Gastrocnemius medialis (tissue), 4 donors: ENCODE measurements around the gene SSTR4. TPM values are rescaled to one million over a fixed set of nuclear protein-coding genes. Genes with fewer than 3 reads are reported as not detected.

Source experiments
- ATAC-seq, 2 donors: fragments of 150-250 bp; one replicate each; pipeline ENCODE4 v1.9.1; 2016
- DNase-seq, 2 donors: peaks; one replicate each; pipeline ENCODE4 v3.0.0-alpha.2; 2019
- H3K27ac ChIP-seq, 4 donors: fragments of 200-600 bp; sonication (generic); 1 replicate in 1 of 4; 2 replicates in 3 of 4; pipeline ENCODE4 v1.5.1; 2016 to 2018; ENCODE audit warnings: mild to moderate bottlenecking in 2 of 4, moderate library complexity in 1 of 4
- H3K27me3 ChIP-seq, 3 donors: fragments of 200-600 bp; sonication (generic) in 2 of 3; 1 replicate in 1 of 3; 2 replicates in 2 of 3; pipeline versions ENCODE4 v1.5.1 to v1.6.0; 2016 to 2019; ENCODE audit warnings: mild to moderate bottlenecking in 1 of 3, moderate library complexity in 1 of 3
- H3K36me3 ChIP-seq, 2 donors: fragments of 200-600 bp; sonication (generic) in 1 of 2; one replicate each; pipeline ENCODE4 v1.5.1; 2017 to 2018
- H3K4me1 ChIP-seq, 2 donors: fragments of 200-600 bp; sonication (generic) in 1 of 2; one replicate each; pipeline ENCODE4 v1.5.1; 2016 to 2017; ENCODE audit warnings: mild to moderate bottlenecking in 2 of 2
- H3K4me3 ChIP-seq, 4 donors: fragments of 200-600 bp; sonication (generic) in 3 of 4; 1 replicate in 1 of 4; 2 replicates in 3 of 4; pipeline ENCODE4 v1.5.1; 2016 to 2019; ENCODE audit warnings: mild to moderate bottlenecking in 2 of 4
- H3K9me3 ChIP-seq, 3 donors: fragments of 200-600 bp; sonication (generic) in 2 of 3; 1 replicate in 1 of 3; 2 replicates in 2 of 3; pipeline ENCODE4 v1.5.1; 2016 to 2019
- CTCF ChIP-seq, 5 experiments: fragments of 450-650 bp in 3 of 5; fragments of 200-600 bp in 2 of 5; sonication (generic) in 2 of 5; IDR thresholded peaks in 4 of 5; conservative IDR thresholded peaks in 1 of 5; 1 replicate in 4 of 5; 2 replicates in 1 of 5; pipeline ENCODE4 v1.5.1; 2016 to 2019; ENCODE audit warnings: antibody characterized with exemption in 5 of 5, mild to moderate bottlenecking in 3 of 5, moderate library complexity in 3 of 5
- POLR2A ChIP-seq, 2 donors: fragments of 450-650 bp; IDR thresholded peaks; one replicate each; pipeline ENCODE4 v1.6.1; 2017; ENCODE audit warnings: antibody characterized with exemption in 2 of 2, mild to moderate bottlenecking in 2 of 2, moderate library complexity in 2 of 2
- in situ Hi-C, 4 donors: fragments of 200-750 bp; cut with MboI; loops; one replicate each; pipeline versions ENCODE4 v1.15.0 to v1.8.0; 2017; ENCODE audit warnings: low sequenced_read_pairs in 4 of 4
- intact Hi-C: fragments of 100-400 bp; cut with DNase I; formaldehyde crosslinking; loops from one replicate; pipeline ENCODE4 v1.15.1; 2023; ENCODE audit warnings: low total_unique reads
- total RNA-seq, 4 donors: library from RNA; depleted of rRNA; stranded (reverse); fragments of >200 nt; gene quantifications; one replicate each; pipeline versions ENCODE4 v1.1.0 to v1.2.3, GENCODE V29; 2016

The SSTR4 gene
- total RNA-seq, 4 donors from 2014 or later = not detected

GRCh38 chr20:23047001-23047737, 12.1 kb downstream of the SSTR4 start:
- peak overlapping the region; percentile 93 to 95 (median 94) for H3K27ac ChIP-seq
- H3K4me3 ChIP-seq = peak overlapping the region; percentile 63 to 84 (median 72)
- no peaks in the 10 kb centered on the region for H3K36me3 ChIP-seq
- intact Hi-C loops = loop anchor here (5.0 to 10.0 kb wide), 2 partner anchors 115 to 352 kb away; no protein-coding TSS in a partner anchor
- ATAC-seq (no peak), DNase-seq (no peak)
- no peaks in the 10 kb centered on the region for H3K27me3 ChIP-seq
- H3K9me3 ChIP-seq = no peaks in the 10 kb centered on the region
- TF ChIP-seq CTCF (IDR thresholded peaks at IDR 0.05 in 4 of 5, conservative IDR thresholded peaks at IDR 0.05 in 1 of 5) (no peak), POLR2A (IDR thresholded peaks at IDR 0.05) (no peak)
- peaks cover 30 to 43% of the 10 kb centered on the region in 2 donors for H3K4me1 ChIP-seq
- in situ Hi-C loops = loop anchor here (10.0 to 25.0 kb wide), 4 partner anchors 290 to 360 kb away; no protein-coding TSS in a partner anchor

GRCh38 chr20:23047738-23048214, 12.7 kb downstream of the SSTR4 start:
- in situ Hi-C loops = loop anchor here (10.0 to 25.0 kb wide), 4 partner anchors 290 to 360 kb away; no protein-coding TSS in a partner anchor
- no peaks in the 10 kb centered on the region for H3K27me3 ChIP-seq
- peak overlapping the region; percentile 93 to 95 (median 94) for H3K27ac ChIP-seq
- H3K4me3 ChIP-seq = peak overlapping the region; percentile 63 to 84 (median 72)
- ATAC-seq = no peak
- no peaks in the 10 kb centered on the region for H3K36me3 ChIP-seq
- intact Hi-C loops = loop anchor here (5.0 to 10.0 kb wide), 2 partner anchors 115 to 353 kb away; no protein-coding TSS in a partner anchor
- H3K9me3 ChIP-seq = no peaks in the 10 kb centered on the region
- peak; percentile 22 to 53 for DNase-seq
- H3K4me1 ChIP-seq = peaks cover 30 to 43% of the 10 kb centered on the region in 2 donors
- TF ChIP-seq CTCF (IDR thresholded peaks at IDR 0.05 in 4 of 5, conservative IDR thresholded peaks at IDR 0.05 in 1 of 5) (no peak), POLR2A (IDR thresholded peaks at IDR 0.05) (no peak)

- H3K4me3 ChIP-seq = peak overlapping the region; percentile 63 to 84 (median 72)
- no peaks in the 10 kb centered on the region for H3K9me3 ChIP-seq
- H3K27me3 ChIP-seq = no peaks in the 10 kb centered on the region
- peak in 1 of 2 donors; percentile 51 for TF ChIP-seq POLR2A (IDR thresholded peaks at IDR 0.05)
- TF ChIP-seq CTCF (IDR thresholded peaks at IDR 0.05 in 4 of 5, conservative IDR thresholded peaks at IDR 0.05 in 1 of 5) = peak; percentile 74 to 90 (median 79)
- in situ Hi-C loops = loop anchor here (10.0 to 25.0 kb wide), 4 partner anchors 289 to 361 kb away; no protein-coding TSS in a partner anchor
- peak overlapping the region; percentile 93 to 95 (median 94) for H3K27ac ChIP-seq
- ATAC-seq (peak; percentile 31 to 40), DNase-seq (peak; percentile 50 to 83)
- H3K4me1 ChIP-seq = peaks cover 30 to 43% of the 10 kb centered on the region in 2 donors
- intact Hi-C loops = loop anchor here (1.0 to 10.0 kb wide), 3 partner anchors 78 to 354 kb away; no protein-coding TSS in a partner anchor
- no peaks in the 10 kb centered on the region for H3K36me3 ChIP-seq
These were observed 13.4 kb downstream of the SSTR4 start for GRCh38 chr20:23048283-23049200.
